ENCODE results near the gene XIRP2.

XIRP2 gene

GRCh38 chr2:166888180-166888579, at the start of gene XIRP2:
TSS of gene XIRP2 (plus strand) at chr2:166888480. CDS start at chr2:166903483, 15,003 bp downstream.
- FAIRE-seq: no peak

GRCh38 chr2:166841152-166841551, 47.1 kb upstream of the XIRP2 start:
- FAIRE-seq: no peak

GRCh38 chr2:166841679-166842078, 46.6 kb upstream of the XIRP2 start:
- FAIRE-seq: no peak

GRCh38 chr2:166844111-166844510, 44.2 kb upstream of the XIRP2 start:
- no peak for FAIRE-seq

GRCh38 chr2:166862468-166863132, 25.7 kb upstream of the XIRP2 start:
- FAIRE-seq: no peak

- FAIRE-seq: no peak
These were observed 20.3 kb upstream of the XIRP2 start for GRCh38 chr2:166867874-166868514.

GRCh38 chr2:166870346-166870745, 17.9 kb upstream of the XIRP2 start:
- FAIRE-seq: no peak

- FAIRE-seq: no peak
These were observed 7.1 kb upstream of the XIRP2 start for GRCh38 chr2:166881177-166881576.

GRCh38 chr2:166882851-166883250, 5.4 kb upstream of the XIRP2 start:
- no peak for FAIRE-seq

- FAIRE-seq: no peak
These were observed 3.4 kb downstream of the XIRP2 start for GRCh38 chr2:166891727-166892126.

GRCh38 chr2:166892397-166892796, 4.1 kb downstream of the XIRP2 start:
- FAIRE-seq: no peak

GRCh38 chr2:166895243-166895642, 7.0 kb downstream of the XIRP2 start:
- FAIRE-seq: no peak

GRCh38 chr2:166897666-166898065, 9.4 kb downstream of the XIRP2 start:
- FAIRE-seq: no peak

GRCh38 chr2:166899676-166900075, 11.4 kb downstream of the XIRP2 start:
- FAIRE-seq: no peak

- FAIRE-seq: no peak
These were observed 12.4 kb downstream of the XIRP2 start for GRCh38 chr2:166900700-166901099.

GRCh38 chr2:166901336-166901735, 13.1 kb downstream of the XIRP2 start:
- FAIRE-seq: no peak

- FAIRE-seq: no peak
These were observed 28.7 kb downstream of the XIRP2 start for GRCh38 chr2:166916987-166917386.

- peak; percentile 59 for FAIRE-seq
These were observed 29.1 kb downstream of the XIRP2 start for GRCh38 chr2:166917415-166917814.

- no peak for FAIRE-seq
These were observed 33.1 kb downstream of the XIRP2 start for GRCh38 chr2:166921261-166921896.

- no peak for FAIRE-seq
These were observed 36.7 kb downstream of the XIRP2 start for GRCh38 chr2:166924967-166925366.

- no peak for FAIRE-seq
These were observed 38.4 kb downstream of the XIRP2 start for GRCh38 chr2:166926657-166927056.

- no peak for FAIRE-seq
These were observed 43.8 kb downstream of the XIRP2 start for GRCh38 chr2:166932032-166932431.

GRCh38 chr2:166934817-166935216, 46.5 kb downstream of the XIRP2 start:
- FAIRE-seq: no peak

GRCh38 chr2:166942377-166942776, 54.1 kb downstream of the XIRP2 start:
- FAIRE-seq: no peak

Data from endometrium (tissue), 2 donors.